CD4-positive, alpha-beta T cell (primary cell): Measurements from ENCODE around the gene KCNMB2. TPM values are rescaled to one million over a fixed set of nuclear protein-coding genes. Genes with fewer than 3 reads are reported as not detected.

Experiments used
- ATAC-seq: fragments of 200-7000 bp; cut with Tn5 transposase; one replicate; pipeline ENCODE4 v1.10.0; 2022; ENCODE audit warnings: mild to moderate bottlenecking; ENCODE audit not compliant: poor library complexity
- CTCF ChIA-PET: fragments of 350-600 bp; sonication (Branson Sonifier 250); formaldehyde crosslinking; loops from one replicate; lab custom pipeline; 2021; ENCODE audit warnings: antibody characterized with exemption, inconsistent platforms; lab: Charles Lee
- POLR2A ChIA-PET: fragments of 350-600 bp; sonication (Branson Sonifier 250); formaldehyde crosslinking; loops from one replicate; lab custom pipeline; 2021; ENCODE audit warnings: antibody characterized with exemption, inconsistent platforms; lab: Charles Lee
- DNase-seq, 14 experiments: peaks; one replicate each; pipeline ENCODE4 v3.0.0-alpha.2; 2013 to 2020; ENCODE audit warnings: mixed read lengths in 2 of 14
- H3K27ac ChIP-seq, 2 donors: one replicate each; pipeline versions ENCODE4 v1.5.1 to v1.7.0; 2013; ENCODE audit warnings: low read length in 2 of 2, low read depth in 1 of 2, mild to moderate bottlenecking in 1 of 2
- H3K27me3 ChIP-seq, 2 experiments: 1 replicate in 1 of 2; 2 replicates in 1 of 2; pipeline versions ENCODE4 v1.6.1 to v1.7.0; 2013; ENCODE audit warnings: low read length in 2 of 2, control low read depth in 1 of 2, mild to moderate bottlenecking in 1 of 2, moderate library complexity in 1 of 2; ENCODE audit not compliant: insufficient read depth in 2 of 2, control insufficient read depth in 1 of 2
- H3K36me3 ChIP-seq: one replicate; pipeline ENCODE4 v1.6.1; 2013; ENCODE audit warnings: low read length, control low read depth; ENCODE audit not compliant: insufficient read depth
- H3K4me1 ChIP-seq: one replicate; pipeline ENCODE4 v1.6.1; 2013; ENCODE audit warnings: low read length, control low read depth; ENCODE audit not compliant: insufficient read depth
- H3K4me3 ChIP-seq: one replicate; pipeline ENCODE4 v1.5.1; 2013; ENCODE audit warnings: mild to moderate bottlenecking, low read length, moderate library complexity
- H3K9me3 ChIP-seq, 2 experiments: 1 replicate in 1 of 2; 2 replicates in 1 of 2; pipeline versions ENCODE4 v1.6.1 to v1.7.0; 2013; ENCODE audit warnings: low read length in 2 of 2, mild to moderate bottlenecking in 2 of 2, control low read depth in 1 of 2, moderate library complexity in 1 of 2; ENCODE audit not compliant: control insufficient read depth in 1 of 2, insufficient read depth in 1 of 2
- H3K27ac Mint-ChIP-seq: one replicate; pipeline ENCODE4 v1.8.0; 2020; ENCODE audit warnings: mixed read lengths
- H3K27me3 Mint-ChIP-seq: one replicate; pipeline ENCODE4 v1.8.0; 2021; ENCODE audit warnings: mixed read lengths
- H3K36me3 Mint-ChIP-seq: one replicate; pipeline ENCODE4 v1.8.0; 2021; ENCODE audit warnings: low read depth, mixed read lengths
- H3K4me1 Mint-ChIP-seq: one replicate; pipeline ENCODE4 v1.8.0; 2021; ENCODE audit warnings: low read depth, mixed read lengths
- H3K4me3 Mint-ChIP-seq: one replicate; pipeline ENCODE4 v1.8.0; 2020; ENCODE audit warnings: mild to moderate bottlenecking, mixed read lengths
- H3K9me3 Mint-ChIP-seq: one replicate; pipeline ENCODE4 v1.8.0; 2020; ENCODE audit warnings: mixed read lengths
- intact Hi-C, 2 experiments: fragments of 100-400 bp; cut with DNase I in 1 of 2; cut with micrococcal nuclease in 1 of 2; formaldehyde crosslinking; loops; one replicate each; pipeline versions ENCODE4 v1.15.1 to v1.9.0; 2023 to 2025; cut with DNase I, micrococcal nuclease
- total RNA-seq, 174 experiments: library from RNA in 2 of 174; stranded (reverse) in 2 of 174; gene quantifications; one replicate each; pipeline ENCODE4 v1.2.3 and lab custom pipeline; 2021 to 2026
- TF ChIP-seq, protein P1 (sequence below): fragments of 200-600 bp; IDR thresholded peaks from one replicate; pipeline ENCODE4 v1.8.0; 2022; ENCODE audit warnings: antibody characterized with exemption, mild to moderate bottlenecking

KCNMB2 gene
- total RNA-seq, 2 experiments from 2014 or later, result not detected

DNA sequence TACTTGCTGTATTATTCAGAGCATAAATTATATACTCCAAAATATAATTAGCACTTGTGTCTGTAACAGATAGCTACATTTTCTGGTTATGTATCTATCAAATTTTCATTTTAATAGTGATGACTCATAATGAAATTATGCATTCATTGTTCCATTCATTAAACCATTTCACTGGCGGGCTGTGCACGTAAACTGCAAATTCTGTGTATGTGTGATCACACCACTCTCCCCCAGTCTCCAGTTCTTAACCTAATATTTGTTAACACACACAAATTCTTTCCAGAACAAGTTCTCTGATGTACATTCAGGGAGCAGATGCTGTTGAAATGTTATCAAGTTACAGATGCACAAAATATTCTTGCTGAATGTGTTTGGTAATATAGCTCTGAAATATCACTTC is 3.8 kb upstream of the KCNMB2 start:
- no peak overlapping the region for H3K4me3 Mint-ChIP-seq
- peaks cover 0 to 3% of the 10 kb centered on the region in 2 experiments for H3K27me3 ChIP-seq
- H3K36me3 Mint-ChIP-seq, result no peaks in the 10 kb centered on the region
- intact Hi-C loops, result no loop called here
- H3K27me3 Mint-ChIP-seq, result peaks cover 53% of the 10 kb centered on the region
- peaks cover 7% of the 10 kb centered on the region for H3K4me1 Mint-ChIP-seq
- ATAC-seq (no peak), DNase-seq (no peak)
- peaks cover 3% of the 10 kb centered on the region for H3K9me3 Mint-ChIP-seq
- H3K27ac Mint-ChIP-seq, result no peak overlapping the region
- ChIA-PET POLR2A (no interaction called here), CTCF (no interaction called here)
- TF ChIP-seq, protein P1, sequence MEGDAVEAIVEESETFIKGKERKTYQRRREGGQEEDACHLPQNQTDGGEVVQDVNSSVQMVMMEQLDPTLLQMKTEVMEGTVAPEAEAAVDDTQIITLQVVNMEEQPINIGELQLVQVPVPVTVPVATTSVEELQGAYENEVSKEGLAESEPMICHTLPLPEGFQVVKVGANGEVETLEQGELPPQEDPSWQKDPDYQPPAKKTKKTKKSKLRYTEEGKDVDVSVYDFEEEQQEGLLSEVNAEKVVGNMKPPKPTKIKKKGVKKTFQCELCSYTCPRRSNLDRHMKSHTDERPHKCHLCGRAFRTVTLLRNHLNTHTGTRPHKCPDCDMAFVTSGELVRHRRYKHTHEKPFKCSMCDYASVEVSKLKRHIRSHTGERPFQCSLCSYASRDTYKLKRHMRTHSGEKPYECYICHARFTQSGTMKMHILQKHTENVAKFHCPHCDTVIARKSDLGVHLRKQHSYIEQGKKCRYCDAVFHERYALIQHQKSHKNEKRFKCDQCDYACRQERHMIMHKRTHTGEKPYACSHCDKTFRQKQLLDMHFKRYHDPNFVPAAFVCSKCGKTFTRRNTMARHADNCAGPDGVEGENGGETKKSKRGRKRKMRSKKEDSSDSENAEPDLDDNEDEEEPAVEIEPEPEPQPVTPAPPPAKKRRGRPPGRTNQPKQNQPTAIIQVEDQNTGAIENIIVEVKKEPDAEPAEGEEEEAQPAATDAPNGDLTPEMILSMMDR, result no peak
- no peak overlapping the region for H3K4me3 ChIP-seq
- H3K36me3 ChIP-seq, result no peaks in the 10 kb centered on the region
- H3K9me3 ChIP-seq, result no peaks in the 10 kb centered on the region
- H3K27ac ChIP-seq, result no peak overlapping the region
- H3K4me1 ChIP-seq, result peaks cover 3% of the 10 kb centered on the region

DNA sequence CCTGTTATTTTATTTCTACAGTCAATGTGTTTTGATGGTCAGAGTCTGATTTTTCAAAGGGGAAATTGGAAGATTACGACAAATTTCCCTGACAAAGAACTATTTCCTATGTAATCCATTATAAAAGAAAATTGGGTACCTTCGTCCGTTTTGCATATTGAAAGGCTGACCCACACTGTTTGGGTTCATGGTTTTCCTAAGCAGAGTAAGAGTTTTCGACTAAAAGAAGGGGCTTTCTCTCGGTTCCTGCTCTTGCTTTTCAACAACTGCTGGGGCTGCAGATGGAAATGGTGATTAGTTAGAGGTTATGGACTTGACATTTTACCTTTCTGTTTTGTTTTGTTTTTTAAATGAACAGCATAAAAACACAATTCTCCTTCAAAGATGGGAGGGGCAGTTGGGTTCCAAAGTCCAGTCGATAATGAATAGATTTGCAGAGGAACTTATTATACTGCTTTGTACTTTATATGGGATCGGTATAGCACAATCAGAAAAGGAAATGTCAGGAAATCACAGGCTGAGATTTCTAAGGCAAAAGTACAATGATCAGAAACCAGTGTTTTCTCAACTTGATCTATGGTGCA is 978 bp downstream of the KCNMB2 start:
- Mint-ChIP-seq H3K27me3 (peaks cover 67% of the 10 kb centered on the region), H3K4me1 (peaks cover 7% of the 10 kb centered on the region), H3K4me3 (no peak overlapping the region), H3K27ac (no peak overlapping the region), H3K9me3 (no peaks in the 10 kb centered on the region), H3K36me3 (no peaks in the 10 kb centered on the region)
- DNase-seq (no peak), ATAC-seq (no peak)
- TF ChIP-seq, protein P1, result no peak
- ChIA-PET POLR2A (no interaction called here), CTCF (no interaction called here)
- Histone ChIP-seq H3K4me3 (no peak overlapping the region), H3K4me1 (peaks cover 3% of the 10 kb centered on the region), H3K9me3 (no peaks in the 10 kb centered on the region), H3K27me3 (peaks cover 0 to 3% of the 10 kb centered on the region in 2 experiments), H3K27ac (no peak overlapping the region), H3K36me3 (no peaks in the 10 kb centered on the region)
- intact Hi-C loops, result no loop called here

DNA sequence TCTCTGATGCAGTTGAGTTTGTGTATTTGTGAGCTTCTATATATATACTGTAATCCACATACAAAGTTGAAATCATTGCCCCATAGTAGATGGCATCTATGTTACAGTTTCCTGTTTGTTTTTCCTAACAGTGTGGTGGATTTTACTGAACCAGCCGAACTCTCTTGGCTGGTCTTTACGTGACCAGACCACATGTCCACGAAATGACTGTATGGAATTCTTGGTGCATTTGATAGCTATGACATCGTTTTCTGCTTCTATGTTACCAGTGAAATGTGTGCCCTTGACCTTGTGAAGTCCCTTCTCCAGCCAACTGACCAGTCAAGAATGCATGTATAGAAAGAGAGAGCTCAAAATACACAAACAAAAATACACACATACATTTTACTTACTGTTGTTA is 1.8 kb downstream of the KCNMB2 start:
- POLR2A ChIA-PET, result no interaction called here
- intact Hi-C loops, result no loop called here
- peaks cover 7% of the 10 kb centered on the region for H3K4me1 Mint-ChIP-seq
- H3K9me3 ChIP-seq, result no peaks in the 10 kb centered on the region
- no peak overlapping the region for H3K27ac Mint-ChIP-seq
- H3K27me3 ChIP-seq, result peaks cover 0 to 3% of the 10 kb centered on the region in 2 experiments
- H3K9me3 Mint-ChIP-seq, result no peaks in the 10 kb centered on the region
- no peak overlapping the region for H3K4me3 Mint-ChIP-seq
- ATAC-seq (no peak), DNase-seq (no peak)
- no peak overlapping the region for H3K27ac ChIP-seq
- TF ChIP-seq, protein P1, result no peak
- no peaks in the 10 kb centered on the region for H3K36me3 ChIP-seq
- peaks cover 63% of the 10 kb centered on the region for H3K27me3 Mint-ChIP-seq
- no peak overlapping the region for H3K4me3 ChIP-seq
- CTCF ChIA-PET, result no interaction called here
- peaks cover 3% of the 10 kb centered on the region for H3K4me1 ChIP-seq
- no peaks in the 10 kb centered on the region for H3K36me3 Mint-ChIP-seq
